Mucosa of descending colon (tissue), 3 donors: Measurements from ENCODE around the gene MTR. TPM values are rescaled to one million over a fixed set of nuclear protein-coding genes. Genes with fewer than 3 reads are reported as not detected.

Experiments used
- ATAC-seq: fragments of 200-7000 bp; cut with Tn5 transposase; one replicate; pipeline ENCODE4 v1.9.1; 2020; ENCODE audit warnings: mild to moderate bottlenecking, moderate library complexity
- DNase-seq, 3 donors: peaks; one replicate each; pipeline ENCODE4 v3.0.0-alpha.2; 2020
- H3K36me3 ChIP-seq: fragments of 200-600 bp; one replicate; pipeline ENCODE4 v1.8.0; 2021; ENCODE audit warnings: low read depth, mild to moderate bottlenecking
- H3K4me1 ChIP-seq: fragments of 200-600 bp; one replicate; pipeline ENCODE4 v1.8.0; 2021; ENCODE audit warnings: low read depth, mild to moderate bottlenecking
- H3K4me3 ChIP-seq: fragments of 200-600 bp; one replicate; pipeline ENCODE4 v1.8.0; 2021; ENCODE audit warnings: mild to moderate bottlenecking
- H3K9me3 ChIP-seq: fragments of 200-600 bp; one replicate; pipeline ENCODE4 v1.8.0; 2021; ENCODE audit warnings: mild to moderate bottlenecking
- CTCF ChIP-seq: fragments of 200-600 bp; IDR thresholded peaks from one replicate; pipeline ENCODE4 v1.8.0; 2022; ENCODE audit warnings: antibody characterized with exemption, mild to moderate bottlenecking
- intact Hi-C, 2 donors: fragments of 100-400 bp; cut with DNase I in 1 of 2; cut with micrococcal nuclease in 1 of 2; formaldehyde crosslinking; loops; one replicate each; pipeline versions ENCODE4 v1.11.0 to v1.11.1; 2022; cut with DNase I, micrococcal nuclease
- total RNA-seq, 3 donors: library from RNA; stranded (reverse); fragmentation: NEBNext Ultra II Directional in 2 of 3; extraction: Animal tissue kit (Norgen Biotek cat#: 25700) in 2 of 3; gene quantifications; one replicate each; pipeline versions ENCODE4 v1.2.1 to v1.2.4, GENCODE V29; 2021 to 2023
- donor health status: DM: no; HTN: no; CAD: no; lungs with moderate emphysema.
- donor health status: DM: no; HTN: no; CAD: no.
- donor health status: DM: no; HTN: yes; CAD: no.

MTR gene
- total RNA-seq, 3 donors from 2014 or later: 21.7 to 41.1 (median 23.5) TPM

- no peak for TF ChIP-seq CTCF
- H3K9me3 ChIP-seq: no peaks in the 10 kb centered on the region
- H3K4me3 ChIP-seq: no peak overlapping the region
- DNase-seq (no peak), ATAC-seq (no peak)
- H3K4me1 ChIP-seq: no peaks in the 10 kb centered on the region
- intact Hi-C loops: no loop called here
- H3K36me3 ChIP-seq: no peaks in the 10 kb centered on the region
Measured at GRCh38 chr1:236893626-236894545, 98.8 kb downstream of the MTR start.

GRCh38 chr1:236895665-236896387, 100.7 kb downstream of the MTR start:
- H3K4me3 ChIP-seq: no peak overlapping the region
- H3K36me3 ChIP-seq: no peaks in the 10 kb centered on the region
- no peaks in the 10 kb centered on the region for H3K9me3 ChIP-seq
- intact Hi-C loops: no loop called here
- TF ChIP-seq CTCF: no peak
- no peaks in the 10 kb centered on the region for H3K4me1 ChIP-seq
- no peak for ATAC-seq
- no peak for DNase-seq

GRCh38 chr1:236896716-236897115, 101.6 kb downstream of the MTR start:
- DNase-seq: no peak
- no peak for TF ChIP-seq CTCF
- no peaks in the 10 kb centered on the region for H3K4me1 ChIP-seq

GRCh38 chr1:236904892-236905741, 110.0 kb downstream of the MTR start:
- no peak for DNase-seq
- ATAC-seq: no peak
- Histone ChIP-seq H3K4me1 (no peaks in the 10 kb centered on the region), H3K36me3 (no peaks in the 10 kb centered on the region), H3K4me3 (no peak overlapping the region), H3K9me3 (no peaks in the 10 kb centered on the region)
- no peak for TF ChIP-seq CTCF
- intact Hi-C loops: no loop called here

More at GRCh38 chr1:236896716-236897115, 101.6 kb downstream of the MTR start:
- Histone ChIP-seq H3K9me3 (no peaks in the 10 kb centered on the region), H3K36me3 (no peaks in the 10 kb centered on the region), H3K4me3 (no peak overlapping the region)
- intact Hi-C loops: no loop called here
- no peak for ATAC-seq

- ATAC-seq (no peak), DNase-seq (no peak)
- Histone ChIP-seq H3K4me3 (no peak overlapping the region), H3K36me3 (no peaks in the 10 kb centered on the region), H3K9me3 (no peaks in the 10 kb centered on the region), H3K4me1 (no peaks in the 10 kb centered on the region)
- intact Hi-C loops: no loop called here
- no peak for TF ChIP-seq CTCF
Measured at GRCh38 chr1:236907205-236907604, 112.1 kb downstream of the MTR start.
